ENCODE data around the gene ZNF180.
A peak's percentile ranks its signal among the peaks of the same experiment; 100 is the strongest.

Gene ZNF180

GRCh38 chr19:44447916-44448674, 52.2 kb downstream of the ZNF180 start, which contains the start of gene ZNF229 (continued):
- TF ChIP-seq ELK4 (IDR thresholded peaks at IDR 0.05; ENCODE audit: borderline replicate concordance, low read depth, low read length) (no peak), GLIS1 (tag by site-specific recombination; IDR thresholded peaks at IDR 0.05) (peak; percentile 50; the same call in 1 of the 2 replicates), ZNF239 (tag by site-specific recombination; IDR thresholded peaks at IDR 0.05) (no peak), ZNF610 (tag by site-specific recombination; IDR thresholded peaks at IDR 0.05; ENCODE audit: borderline replicate concordance) (no peak), ZNF2 (tag by site-specific recombination; IDR thresholded peaks at IDR 0.05) (no peak), GLIS2 (tag by site-specific recombination; IDR thresholded peaks at IDR 0.05) (no peak), ZNF274 (IDR thresholded peaks at IDR 0.05; ENCODE audit: low read length) (no peak), ZNF274 (tag by site-specific recombination; IDR thresholded peaks at IDR 0.05; ENCODE audit: borderline replicate concordance) (no peak), ZBTB26 (tag by site-specific recombination; optimal IDR thresholded peaks at IDR 0.05) (peak; percentile 78), ZNF747 (tag by site-specific recombination; IDR thresholded peaks at IDR 0.05) (no peak), SP3 (tag by site-specific recombination; IDR thresholded peaks at IDR 0.05) (peak; percentile 90), ZFP37 (tag by site-specific recombination; IDR thresholded peaks at IDR 0.05) (no peak), ZNF18 (tag by site-specific recombination; IDR thresholded peaks at IDR 0.05) (no peak), ZNF701 (tag by site-specific recombination; IDR thresholded peaks at IDR 0.05) (no peak), ZNF10 (tag by site-specific recombination; IDR thresholded peaks at IDR 0.05) (peak; percentile 95), IKZF3 (tag by site-specific recombination; IDR thresholded peaks at IDR 0.05) (no peak), HOXD13 (CRISPR knock-in tag; IDR thresholded peaks at IDR 0.05; ENCODE audit: borderline replicate concordance) (no peak), TCF7L2 (IDR thresholded peaks at IDR 0.05; ENCODE audit: borderline replicate concordance, low read depth, low read length) (no peak), ZFHX2 (tag by site-specific recombination; conservative IDR thresholded peaks at IDR 0.05) (peak; percentile 70), KLF10 (tag by site-specific recombination; IDR thresholded peaks at IDR 0.05) (no peak), ZNF148 (tag by site-specific recombination; IDR thresholded peaks at IDR 0.05; ENCODE audit: borderline replicate concordance) (no peak), YY2 (tag by site-specific recombination; IDR thresholded peaks at IDR 0.05) (no peak), ZNF175 (tag by site-specific recombination; IDR thresholded peaks at IDR 0.05) (no peak), PRDM1 (tag by site-specific recombination; IDR thresholded peaks at IDR 0.05) (no peak), SCRT2 (tag by site-specific recombination; IDR thresholded peaks at IDR 0.05) (peak; percentile 80), MYNN (tag by site-specific recombination; IDR thresholded peaks at IDR 0.05; ENCODE audit: borderline replicate concordance) (no peak), ZNF704 (tag by site-specific recombination; IDR thresholded peaks at IDR 0.05) (no peak), HOXC10 (CRISPR knock-in tag; IDR thresholded peaks at IDR 0.05) (no peak), TSHZ1 (tag by site-specific recombination; IDR thresholded peaks at IDR 0.05; ENCODE audit: borderline replicate concordance) (no peak)
